SK-N-MC (cell line): ENCODE measurements around the gene DIRAS2.

Experiments used
- EZH2 ChIP-seq: fragments of 200-600 bp; sonication (generic); IDR thresholded peaks from one replicate; pipeline ENCODE4 v1.6.1; 2017; ENCODE audit warnings: antibody characterized with exemption
- POLR2AphosphoS5 ChIP-seq: IDR thresholded peaks from 2 replicates; pipeline ENCODE4 v1.6.1; 2012; ENCODE audit warnings: mild to moderate bottlenecking, low read depth, low read length, borderline replicate concordance

- TF ChIP-seq POLR2AphosphoS5 (no peak), EZH2 (no peak)
Measured at GRCh38 chr9:90611568-90611967, 31.1 kb downstream of the DIRAS2 start.
